H9 (cell line): ENCODE measurements around the gene NPTX1. TPM values are rescaled to one million over a fixed set of nuclear protein-coding genes. Genes with fewer than 3 reads are reported as not detected.

Experiments
- DNase-seq: peaks from one replicate; pipeline ENCODE4 v3.0.0-alpha.2; 2017
- H2AFZ ChIP-seq: one replicate; pipeline ENCODE4 v1.6.1; 2013; ENCODE audit warnings: mild to moderate bottlenecking, low read length, control low read depth, moderate library complexity
- H2AK5ac ChIP-seq: 2 replicates; pipeline ENCODE4 v1.6.1; 2013; ENCODE audit warnings: low read length, control low read depth, mixed read lengths; ENCODE audit not compliant: insufficient read length
- H2BK120ac ChIP-seq: one replicate; pipeline ENCODE4 v1.6.1; 2013; ENCODE audit warnings: low read depth, mild to moderate bottlenecking, low read length, control low read depth, inconsistent platforms; ENCODE audit not compliant: poor library complexity, severe bottlenecking
- H2BK12ac ChIP-seq: 2 replicates; pipeline ENCODE4 v1.6.1; 2013; ENCODE audit warnings: low read length, control low read depth, mixed read lengths, low read depth; ENCODE audit not compliant: insufficient read length
- H2BK15ac ChIP-seq: 2 replicates; pipeline ENCODE4 v1.6.1; 2013; ENCODE audit warnings: low read depth, low read length, control low read depth
- H2BK20ac ChIP-seq: one replicate; pipeline ENCODE4 v1.6.1; 2013; ENCODE audit warnings: low read depth, mild to moderate bottlenecking, low read length, control low read depth, inconsistent platforms; ENCODE audit not compliant: poor library complexity, severe bottlenecking
- H2BK5ac ChIP-seq: 2 replicates; pipeline ENCODE4 v1.6.1; 2013; ENCODE audit warnings: low read length, control low read depth, mixed read lengths; ENCODE audit not compliant: insufficient read length
- H3K14ac ChIP-seq: 2 replicates; pipeline ENCODE4 v1.6.1; 2013; ENCODE audit warnings: low read length, control low read depth; ENCODE audit not compliant: insufficient read depth
- H3K18ac ChIP-seq: 2 replicates; pipeline ENCODE4 v1.6.1; 2013; ENCODE audit warnings: low read depth, mild to moderate bottlenecking, mixed read lengths, low read length, control low read depth; ENCODE audit not compliant: insufficient read length
- H3K23ac ChIP-seq: 2 replicates; pipeline ENCODE4 v1.6.1; 2013; ENCODE audit warnings: low read length, control low read depth, mixed read lengths, low read depth; ENCODE audit not compliant: insufficient read length
- H3K23me2 ChIP-seq: 2 replicates; pipeline ENCODE4 v1.6.1; 2013; ENCODE audit warnings: low read depth, mild to moderate bottlenecking, mixed read lengths, low read length, control low read depth; ENCODE audit not compliant: insufficient read length, poor library complexity, severe bottlenecking
- H3K27ac ChIP-seq: 2 replicates; pipeline ENCODE4 v1.5.1; 2013; ENCODE audit warnings: low read length, control low read depth, mixed read lengths, low read depth; ENCODE audit not compliant: insufficient read length
- H3K27me3 ChIP-seq: 2 replicates; pipeline ENCODE4 v1.6.1; 2013; ENCODE audit warnings: low read length, control low read depth, inconsistent platforms; ENCODE audit not compliant: insufficient read depth
- H3K4ac ChIP-seq: 2 replicates; pipeline ENCODE4 v1.6.1; 2013; ENCODE audit warnings: low read depth, mild to moderate bottlenecking, control low read depth, inconsistent platforms, low read length, moderate library complexity
- H3K4me1 ChIP-seq: 2 replicates; pipeline ENCODE4 v1.6.1; 2013; ENCODE audit warnings: low read length, control low read depth, inconsistent platforms; ENCODE audit not compliant: insufficient read depth
- H3K4me2 ChIP-seq: 2 replicates; pipeline ENCODE4 v1.6.1; 2013; ENCODE audit warnings: low read length, control low read depth, mixed read lengths; ENCODE audit not compliant: insufficient read length, insufficient read depth
- H3K56ac ChIP-seq: 2 replicates; pipeline ENCODE4 v1.6.1; 2013; ENCODE audit warnings: low read depth, mild to moderate bottlenecking, mixed read lengths, low read length, control low read depth; ENCODE audit not compliant: insufficient read length
- H3K79me1 ChIP-seq: 2 replicates; pipeline ENCODE4 v1.6.1; 2013; ENCODE audit warnings: low read depth, mild to moderate bottlenecking, moderate library complexity, low read length, control low read depth, inconsistent platforms; ENCODE audit not compliant: insufficient read depth, poor library complexity, severe bottlenecking
- H3K79me2 ChIP-seq: 2 replicates; pipeline ENCODE4 v1.6.1; 2013; ENCODE audit warnings: low read length, control low read depth, inconsistent platforms; ENCODE audit not compliant: insufficient read depth
- H3K9ac ChIP-seq: 2 replicates; pipeline ENCODE4 v1.6.1; 2013; ENCODE audit warnings: low read length, control low read depth, mixed read lengths; ENCODE audit not compliant: insufficient read length; ENCODE audit errors: extremely low read depth
- H3K9me3 ChIP-seq: one replicate; pipeline ENCODE4 v1.6.1; 2013; ENCODE audit warnings: low read depth, low read length, inconsistent platforms; ENCODE audit not compliant: control insufficient read depth
- H3T11ph ChIP-seq: one replicate; pipeline ENCODE4 v1.6.1; 2013; ENCODE audit warnings: mild to moderate bottlenecking, low read length, control low read depth, inconsistent platforms
- H4K20me1 ChIP-seq: one replicate; pipeline ENCODE4 v1.6.1; 2013; ENCODE audit not compliant: control insufficient read depth, insufficient read length, insufficient read depth
- H4K5ac ChIP-seq: 2 replicates; pipeline ENCODE4 v1.6.1; 2013; ENCODE audit warnings: low read depth, mild to moderate bottlenecking, mixed read lengths, low read length, control low read depth; ENCODE audit not compliant: insufficient read length
- H4K8ac ChIP-seq: replicated peaks from 2 replicates; pipeline ENCODE4 v1.6.1; 2013; ENCODE audit warnings: low read length, control low read depth, mixed read lengths, low read depth; ENCODE audit not compliant: insufficient read length
- H4K91ac ChIP-seq: 2 replicates; pipeline ENCODE4 v1.6.1; 2013; ENCODE audit warnings: low read depth, mild to moderate bottlenecking, moderate library complexity, mixed read lengths, low read length, control low read depth; ENCODE audit not compliant: insufficient read length
- H3K27ac Mint-ChIP-seq, 3 experiments: 2 replicates in 2 of 3; 3 replicates in 1 of 3; pipeline ENCODE4 v1.8.0; 2020 to 2021; ENCODE audit warnings: mixed read lengths in 3 of 3, mild to moderate bottlenecking in 1 of 3, moderate library complexity in 1 of 3
- H3K27me3 Mint-ChIP-seq: 2 replicates; pipeline ENCODE4 v1.8.0; 2021; ENCODE audit warnings: low read depth, mild to moderate bottlenecking, moderate library complexity, mixed read lengths
- H3K36me3 Mint-ChIP-seq, 3 experiments: 2 replicates in 2 of 3; 3 replicates in 1 of 3; pipeline ENCODE4 v1.8.0; 2020 to 2021; ENCODE audit warnings: low read depth in 3 of 3, mixed read lengths in 3 of 3; ENCODE audit not compliant: insufficient read depth in 1 of 3
- H3K4me1 Mint-ChIP-seq, 2 experiments: 2 replicates each; pipeline ENCODE4 v1.8.0; 2020; ENCODE audit warnings: mixed read lengths in 2 of 2
- H3K4me3 Mint-ChIP-seq, 2 experiments: 2 replicates in 1 of 2; 3 replicates in 1 of 2; pipeline ENCODE4 v1.8.0; 2020 to 2021; ENCODE audit warnings: mild to moderate bottlenecking in 2 of 2, mixed read lengths in 2 of 2, moderate library complexity in 1 of 2
- H3K9me3 Mint-ChIP-seq, 2 experiments: 2 replicates in 1 of 2; 3 replicates in 1 of 2; pipeline ENCODE4 v1.8.0; 2020; ENCODE audit warnings: mild to moderate bottlenecking in 2 of 2, mixed read lengths in 2 of 2, moderate library complexity in 1 of 2
- WGBS: extraction: QIAGEN DNeasy Blood & Tissue Kit; methylation state at CpG from one replicate; pipeline ENCODE4 v1.1.7; 2013; ENCODE audit warnings: missing lambda C conversion rate, low lambda C conversion rate, mixed read lengths; ENCODE audit not compliant: insufficient read length; ENCODE audit errors: extremely low coverage; 5-methylcytosine and 5-hydroxymethylcytosine counted together
- total RNA-seq: library from RNA; stranded (reverse); gene quantifications from 2 replicates; pipeline ENCODE4 v1.2.1, GENCODE V29; 2021
- TF ChIP-seq, protein P1 (sequence below): fragments of 200-600 bp; sonication (generic); conservative IDR thresholded peaks from 3 replicates; pipeline ENCODE4 v1.8.0; 2021; ENCODE audit warnings: antibody characterized with exemption, mild to moderate bottlenecking

Gene NPTX1
- total RNA-seq, 1 experiment from 2014 or later: 20.5 TPM

DNA sequence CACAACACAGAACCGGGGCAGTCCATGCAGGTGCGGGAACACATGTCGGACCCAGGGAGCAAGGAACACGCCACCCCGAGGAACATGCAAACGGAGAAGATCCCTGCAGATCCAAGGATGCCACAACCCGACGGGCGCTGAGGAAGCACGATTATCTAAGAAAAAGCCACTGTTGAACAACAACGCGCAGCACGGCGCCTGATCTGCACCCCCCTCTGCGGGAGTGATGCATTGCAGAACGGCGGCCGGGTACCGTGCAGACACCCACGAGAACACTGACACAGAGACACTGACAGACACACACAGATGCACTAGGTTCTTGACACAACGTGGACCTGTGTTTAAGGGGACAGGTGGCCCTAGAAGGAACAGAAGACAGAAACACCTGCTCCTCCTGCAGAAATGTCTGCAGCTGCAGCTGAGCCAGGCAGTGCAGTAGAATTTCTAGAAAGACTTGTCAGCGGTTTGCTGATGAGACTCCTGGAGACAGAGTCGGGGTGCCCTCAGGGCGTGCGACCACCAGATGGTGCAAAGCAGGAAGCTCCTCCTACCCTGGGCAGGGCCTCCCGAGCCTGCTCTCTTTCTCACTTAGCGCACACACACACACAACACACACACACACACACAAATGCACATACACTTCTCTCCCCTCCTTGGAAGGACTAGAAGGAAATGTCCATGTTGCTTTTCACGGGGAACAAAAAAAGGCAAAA lies 7.5 kb downstream of the NPTX1 start:
- no peak overlapping the region for H3K4me3 Mint-ChIP-seq
- Histone ChIP-seq H2BK12ac (no peak overlapping the region), H3K23me2 (no peaks in the 10 kb centered on the region), H4K5ac (no peak overlapping the region), H3T11ph (no peak overlapping the region), H3K79me1 (no peaks in the 10 kb centered on the region), H4K8ac (no peak overlapping the region), H3K9me3 (no peaks in the 10 kb centered on the region), H2AFZ (no peak overlapping the region), H3K18ac (no peak overlapping the region), H2BK120ac (no peak overlapping the region), H3K4me1 (no peaks in the 10 kb centered on the region), H3K23ac (no peak overlapping the region), H2BK15ac (no peak overlapping the region), H3K27ac (no peak overlapping the region), H3K9ac (no peak overlapping the region), H2BK5ac (no peak overlapping the region), H4K20me1 (no peaks in the 10 kb centered on the region), H2BK20ac (no peak overlapping the region), H4K91ac (no peak overlapping the region), H2AK5ac (no peak overlapping the region), H3K14ac (no peak overlapping the region; the same call in 1 of the 2 replicates), H3K4ac (no peak overlapping the region), H3K79me2 (no peaks in the 10 kb centered on the region), H3K56ac (no peak overlapping the region), H3K4me2 (no peak overlapping the region), H3K27me3 (peaks cover 16% of the 10 kb centered on the region; the same call in 1 of the 2 replicates)
- H3K27me3 Mint-ChIP-seq: peaks cover 83% of the 10 kb centered on the region
- H3K9me3 Mint-ChIP-seq: no peaks in the 10 kb centered on the region
- no peak for DNase-seq
- H3K27ac Mint-ChIP-seq: no peak overlapping the region
- TF ChIP-seq, protein P1, sequence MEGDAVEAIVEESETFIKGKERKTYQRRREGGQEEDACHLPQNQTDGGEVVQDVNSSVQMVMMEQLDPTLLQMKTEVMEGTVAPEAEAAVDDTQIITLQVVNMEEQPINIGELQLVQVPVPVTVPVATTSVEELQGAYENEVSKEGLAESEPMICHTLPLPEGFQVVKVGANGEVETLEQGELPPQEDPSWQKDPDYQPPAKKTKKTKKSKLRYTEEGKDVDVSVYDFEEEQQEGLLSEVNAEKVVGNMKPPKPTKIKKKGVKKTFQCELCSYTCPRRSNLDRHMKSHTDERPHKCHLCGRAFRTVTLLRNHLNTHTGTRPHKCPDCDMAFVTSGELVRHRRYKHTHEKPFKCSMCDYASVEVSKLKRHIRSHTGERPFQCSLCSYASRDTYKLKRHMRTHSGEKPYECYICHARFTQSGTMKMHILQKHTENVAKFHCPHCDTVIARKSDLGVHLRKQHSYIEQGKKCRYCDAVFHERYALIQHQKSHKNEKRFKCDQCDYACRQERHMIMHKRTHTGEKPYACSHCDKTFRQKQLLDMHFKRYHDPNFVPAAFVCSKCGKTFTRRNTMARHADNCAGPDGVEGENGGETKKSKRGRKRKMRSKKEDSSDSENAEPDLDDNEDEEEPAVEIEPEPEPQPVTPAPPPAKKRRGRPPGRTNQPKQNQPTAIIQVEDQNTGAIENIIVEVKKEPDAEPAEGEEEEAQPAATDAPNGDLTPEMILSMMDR: no peak
- no CpG with 5 or more reads among the region's 28 CpGs for WGBS
- H3K36me3 Mint-ChIP-seq: peaks cover 0 to 41% (median 3%) of the 10 kb centered on the region in 3 experiments; a peak in 3 of 7 replicates
- peaks cover 0 to 25% of the 10 kb centered on the region in 2 experiments; a peak in 2 of 4 replicates for H3K4me1 Mint-ChIP-seq
